ENCODE measurements around the gene SCN10A. TPM values are rescaled to one million over a fixed set of nuclear protein-coding genes. Genes with fewer than 3 reads are reported as not detected.
A peak's percentile ranks its signal among the peaks of the same experiment; 100 is the strongest.

Gene SCN10A
- total and polyA plus RNA-seq, 9 of the 15 experiments (the other 6 are each of a cell fraction or from before 2014, with no cell fraction given) = not detected

GRCh38 chr3:38738630-38739395 is 77.2 kb downstream of the SCN10A start (continued):
- TF ChIP-seq ZNF316 (IDR thresholded peaks at IDR 0.05) = peak; percentile 91
- no peak for TF ChIP-seq YBX1 (IDR thresholded peaks at IDR 0.05)
- TF ChIP-seq SUPT5H (IDR thresholded peaks at IDR 0.05) = no peak
- no peak for TF ChIP-seq USF2 (CRISPR knock-in tag; IDR thresholded peaks at IDR 0.05)
- no peak for TF ChIP-seq SIX5 (IDR thresholded peaks at IDR 0.05; ENCODE audit: borderline replicate concordance in 1 of 2, insufficient read depth in 1 of 2, low read depth in 1 of 2, low read length in 2 of 2)
- TF ChIP-seq SMC3 (conservative IDR thresholded peaks at IDR 0.05; ENCODE audit: insufficient read depth, low read depth, low read length) = peak; percentile 65
- TF ChIP-seq NBN (IDR thresholded peaks at IDR 0.05; ENCODE audit: low read depth) = no peak
- no peak for TF ChIP-seq SREBF2 (CRISPR knock-in tag; IDR thresholded peaks at IDR 0.05)
- peak; percentile 9; the same call in 1 of the 2 replicates for TF ChIP-seq CTBP1 (IDR thresholded peaks at IDR 0.05; ENCODE audit: borderline replicate concordance)
- TF ChIP-seq HEY1 (CRISPR knock-in tag; IDR thresholded peaks at IDR 0.05; ENCODE audit: borderline replicate concordance) = no peak
- peak; percentile 42; the same call in 1 of the 2 replicates for TF ChIP-seq REST (IDR thresholded peaks at IDR 0.05; ENCODE audit: borderline replicate concordance)
- no peak for TF ChIP-seq REST (CRISPR knock-in tag; IDR thresholded peaks at IDR 0.05; ENCODE audit: low read depth)
- no peak for TF ChIP-seq KLF6 (CRISPR knock-in tag; IDR thresholded peaks at IDR 0.05; ENCODE audit: borderline replicate concordance)
- no peak for TF ChIP-seq ZNF449 (CRISPR knock-in tag; IDR thresholded peaks at IDR 0.05)
- no peak for TF ChIP-seq MEF2A (IDR thresholded peaks at IDR 0.05; ENCODE audit: control insufficient read depth, low read depth, low read length)
